ENCODE measurements around the gene PCED1A. TPM values are rescaled to one million over a fixed set of nuclear protein-coding genes. Genes with fewer than 3 reads are reported as not detected.

Gene PCED1A
- total and polyA plus RNA-seq, 9 of the 15 experiments (the other 6 are each of a cell fraction or from before 2014, with no cell fraction given): 1.5 to 11.5 (median 5.9) TPM

DNA sequence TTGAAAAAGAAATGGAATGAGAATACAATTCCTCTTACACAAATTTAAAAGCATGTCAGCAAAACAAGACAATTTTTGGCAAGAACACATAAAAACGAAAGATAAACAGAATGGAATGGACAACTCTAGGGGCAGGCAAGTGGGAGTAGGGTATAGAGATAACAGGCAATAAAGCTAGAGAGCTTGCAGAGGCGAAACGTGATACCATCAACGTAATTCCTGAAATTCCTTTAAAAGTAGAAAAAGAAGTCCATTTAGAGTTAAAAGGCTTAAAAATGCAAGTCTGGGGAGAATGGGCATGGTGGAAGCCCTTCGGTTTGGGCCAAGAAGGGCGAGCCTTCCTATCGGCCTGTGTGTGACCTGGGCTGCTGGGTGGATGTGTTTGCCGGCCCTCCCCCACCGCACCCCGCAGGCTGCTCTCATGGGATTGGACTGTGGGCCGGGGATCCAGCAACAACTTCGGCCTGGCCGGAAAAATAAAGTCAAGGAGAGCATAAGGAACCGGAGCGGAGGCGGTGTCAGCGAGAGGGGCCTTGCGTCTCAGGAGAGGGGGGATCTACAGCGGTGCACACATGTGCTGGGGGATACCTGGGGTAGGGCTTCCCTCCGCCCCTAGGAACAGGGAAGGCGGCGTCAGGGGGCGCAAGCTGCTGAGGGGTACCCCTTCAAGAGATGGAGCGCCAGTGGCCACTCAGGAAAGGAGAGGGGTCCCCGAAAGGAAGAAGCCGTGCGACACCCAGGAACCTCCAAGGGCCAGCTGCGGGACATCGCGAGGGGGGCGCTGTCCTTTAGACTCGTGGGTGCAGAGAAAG, 20.2 kb downstream of the PCED1A start:
- POLR2A ChIA-PET: interaction anchor here (1.5 kb wide), 1 partner anchor 32 kb away, joined by 4 read pairs; no protein-coding TSS in a partner anchor
- FAIRE-seq (no peak), DNase-seq (ENCODE audit: extremely low read depth in 1 of 4, low spot score in 3 of 4) (peak; percentile 50 to 64 (median 56)), ATAC-seq (peak; percentile 72)
- CTCF ChIA-PET (ENCODE audit: low intra/inter-chr PET ratio): no interaction called here
- peak overlapping the region; percentile 21; the same call in 1 of the 2 replicates for H3K4me2 ChIP-seq (ENCODE audit: insufficient read depth, low read length)
- in situ Hi-C loops (cut with MboI): no loop called here
- no peak overlapping the region for H3K4me3 ChIP-seq
- no peaks in the 10 kb centered on the region for H3K9me3 ChIP-seq (replicated peaks; ENCODE audit: control insufficient read depth, insufficient read depth, low read depth, low read length)
- H3K27me3 ChIP-seq (ENCODE audit: control insufficient read depth in 2 of 2, insufficient read depth in 2 of 2, low read length in 2 of 2): no peaks in the 10 kb centered on the region
- intact Hi-C loops (cut with micrococcal nuclease): no loop called here
- BruUV-seq (replicated peaks): no TSS peak
- peaks cover 3% of the 10 kb centered on the region for H3K9me1 ChIP-seq (ENCODE audit: control insufficient read depth, insufficient read depth, low read length)
- H2AFZ ChIP-seq (ENCODE audit: low read depth, low read length): peak overlapping the region; percentile 72
- WGBS (ENCODE audit: insufficient coverage, low coverage, missing lambda C conversion rate): 24% methylated on average over 19 of the region's 32 CpGs
- no peaks in the 10 kb centered on the region for H3K79me2 ChIP-seq (ENCODE audit: control insufficient read depth, insufficient read depth, low read length)
- no peaks in the 10 kb centered on the region for H3K36me3 ChIP-seq (ENCODE audit: control insufficient read depth, insufficient read depth, low read length)
- peaks cover 14 to 29% of the 10 kb centered on the region in 2 experiments for H3K4me1 ChIP-seq (replicated peaks in 1 of 2; ENCODE audit: control insufficient read depth in 2 of 2, insufficient read depth in 2 of 2, low read length in 2 of 2)
- H3K27ac ChIP-seq (ENCODE audit: extremely low read depth, low read depth, low read length): no peak overlapping the region
- peak overlapping the region in 1 of 2 experiments; percentile 48; a peak in 2 of 4 replicates for H3K9ac ChIP-seq (ENCODE audit: insufficient read depth in 1 of 2, low read depth in 2 of 2, low read length in 2 of 2)
- no peaks in the 10 kb centered on the region for H4K20me1 ChIP-seq (replicated peaks; ENCODE audit: control insufficient read depth, insufficient read depth, low read length)
- TF ChIP-seq ZNF316 (IDR thresholded peaks at IDR 0.05) (peak; percentile 92), MAFK (IDR thresholded peaks at IDR 0.05; ENCODE audit: low read length) (0 out of 2 replicates have a peak, but pooled peaks have one; percentile 5), HMG20B (CRISPR knock-in tag; IDR thresholded peaks at IDR 0.05) (no peak), ZC3H11A (IDR thresholded peaks at IDR 0.05; ENCODE audit: low read depth, low read length) (no peak), PHF8 (IDR thresholded peaks at IDR 0.05; ENCODE audit: borderline replicate concordance, low read length) (peak; percentile 10; the same call in 1 of the 2 replicates), PTTG1 (tag; IDR thresholded peaks at IDR 0.05; ENCODE audit: low read depth) (no peak), SMARCE1 (IDR thresholded peaks at IDR 0.05) (peak; percentile 40; the same call in 1 of the 2 replicates), ASH1L (IDR thresholded peaks at IDR 0.05; ENCODE audit: borderline replicate concordance, low read depth, partially characterized antibody) (no peak), BACH1 (tag; IDR thresholded peaks at IDR 0.05) (no peak), FOXK2 (conservative IDR thresholded peaks at IDR 0.05 in 1 of 2, IDR thresholded peaks at IDR 0.05 in 1 of 2; ENCODE audit: low read depth in 2 of 2) (peak in 1 of 2 experiments; percentile 16; a peak in 1 of 4 replicates), MAFF (IDR thresholded peaks at IDR 0.05; ENCODE audit: low read length) (peak; percentile 49; the same call in 1 of the 2 replicates), ZNF75A (CRISPR knock-in tag; IDR thresholded peaks at IDR 0.05) (no peak), YY1 (IDR thresholded peaks at IDR 0.05; ENCODE audit: borderline replicate concordance in 1 of 3, control insufficient read depth in 1 of 3, extremely low read depth in 1 of 3, insufficient read depth in 3 of 3, insufficient read length in 1 of 3, insufficient replicate concordance in 2 of 3, low read depth in 1 of 3, low read length in 2 of 3) (no peak), TCF3 (CRISPR knock-in tag; IDR thresholded peaks at IDR 0.05) (0 out of 2 replicates have a peak, but pooled peaks have one; percentile 9), KHSRP (IDR thresholded peaks at IDR 0.05) (no peak), MIER1 (IDR thresholded peaks at IDR 0.05; ENCODE audit: low read depth) (no peak), CBFA2T3 (IDR thresholded peaks at IDR 0.05) (peak; percentile 37; the same call in 1 of the 2 replicates), TBP (optimal IDR thresholded peaks at IDR 0.05; ENCODE audit: low read depth, low read length) (no peak), RBBP5 (IDR thresholded peaks at IDR 0.05; ENCODE audit: borderline replicate concordance, insufficient read depth, low read length, poor library complexity, severe bottlenecking) (peak; percentile 47), UBTF (IDR thresholded peaks at IDR 0.05; ENCODE audit: borderline replicate concordance in 1 of 2, low read depth in 2 of 2, low read length in 2 of 2) (0 out of 4 replicates have a peak, but pooled peaks of 1 of the 2 experiments have one; percentile 22)
